Activated CD4-positive, alpha-beta T cell treated with anti-CD3 and anti-CD28 coated beads, Interleukin-2, amount 50 U/mL, for 1 hour (primary cell): ENCODE results near the gene ADH1A.
"Not testable (repeated sequence)": the region's sequence is repeated elsewhere in the genome, so short reads cannot be mapped to it uniquely, and the experiment has no call there.

Source experiments
- DNase-seq: peaks from one replicate; pipeline ENCODE4 v3.0.0-alpha.2; 2020

The ADH1A gene

GRCh38 chr4:99276417-99276816 lies 14.4 kb downstream of the ADH1A start:
- no peak for DNase-seq

GRCh38 chr4:99275885-99276284 lies 14.9 kb downstream of the ADH1A start:
- no peak for DNase-seq

GRCh38 chr4:99275050-99275449 lies 15.7 kb downstream of the ADH1A start:
- DNase-seq = no peak

- DNase-seq = no peak
Observed at GRCh38 chr4:99273704-99274103, 17.1 kb downstream of the ADH1A start.

GRCh38 chr4:99264927-99265326 lies 25.9 kb downstream of the ADH1A start:
- no peak for DNase-seq

- DNase-seq = no peak
Observed at GRCh38 chr4:99252746-99253145, 38.0 kb downstream of the ADH1A start.

GRCh38 chr4:99248714-99249113 lies 42.1 kb downstream of the ADH1A start:
- DNase-seq = no peak

GRCh38 chr4:99235955-99236354 lies 54.8 kb downstream of the ADH1A start:
- DNase-seq = no peak

GRCh38 chr4:99234331-99235010 lies 56.3 kb downstream of the ADH1A start:
- DNase-seq = no peak

- not testable (repeated sequence) for DNase-seq
Observed at GRCh38 chr4:99233397-99233796, 57.4 kb downstream of the ADH1A start.

GRCh38 chr4:99228706-99229105 lies 62.1 kb downstream of the ADH1A start:
- DNase-seq = not testable (repeated sequence)

- not testable (repeated sequence) for DNase-seq
Observed at GRCh38 chr4:99227646-99228045, 63.1 kb downstream of the ADH1A start.
